GM23338 (cell line): ENCODE measurements around the gene THSD8. TPM values are rescaled to one million over a fixed set of nuclear protein-coding genes. Genes with fewer than 3 reads are reported as not detected.
A peak's percentile ranks its signal among the peaks of the same experiment; 100 is the strongest.

Source experiments
- ATAC-seq: fragments of 200-7000 bp; cut with Tn5 transposase; 3 replicates; pipeline ENCODE4 v1.9.1; 2020
- DNase-seq: peaks from one replicate; pipeline ENCODE4 v3.0.0-alpha.2; 2015; ENCODE audit warnings: low spot score
- H2AFZ ChIP-seq: fragments of 200-600 bp; sonication (generic); 2 replicates; pipeline ENCODE4 v1.8.0; 2016; ENCODE audit warnings: antibody characterized with exemption, mild to moderate bottlenecking, moderate library complexity
- H3F3A ChIP-seq: fragments of 200-600 bp; sonication (generic); replicated peaks from 2 replicates; pipeline ENCODE4 v1.8.0; 2017; ENCODE audit warnings: antibody characterized with exemption, mixed run types, low read depth
- H3K27ac ChIP-seq: fragments of 200-600 bp; sonication (generic); 2 replicates; pipeline ENCODE4 v1.6.1; 2016; ENCODE audit warnings: low read depth
- H3K27me3 ChIP-seq: fragments of 200-600 bp; sonication (generic); 2 replicates; pipeline ENCODE4 v1.8.0; 2016; ENCODE audit warnings: mild to moderate bottlenecking, mixed run types, moderate library complexity; ENCODE audit not compliant: insufficient read depth
- H3K36me3 ChIP-seq: fragments of 200-600 bp; sonication (generic); 2 replicates; pipeline ENCODE4 v1.8.0; 2016; ENCODE audit warnings: mild to moderate bottlenecking; ENCODE audit not compliant: insufficient read depth
- H3K4me1 ChIP-seq: fragments of 200-600 bp; sonication (generic); 2 replicates; pipeline ENCODE4 v1.8.0; 2016; ENCODE audit warnings: mild to moderate bottlenecking, moderate library complexity; ENCODE audit not compliant: insufficient read depth
- H3K4me2 ChIP-seq: fragments of 200-600 bp; sonication (generic); 2 replicates; pipeline ENCODE4 v1.7.1; 2017; ENCODE audit warnings: mixed run types
- H3K4me3 ChIP-seq: fragments of 200-600 bp; sonication (generic); 2 replicates; pipeline ENCODE4 v1.6.1; 2016; ENCODE audit warnings: mixed run types
- H3K79me2 ChIP-seq: fragments of 200-600 bp; sonication (generic); replicated peaks from 2 replicates; pipeline ENCODE4 v1.8.0; 2017; ENCODE audit warnings: mild to moderate bottlenecking; ENCODE audit not compliant: insufficient read depth
- H3K9me2 ChIP-seq: fragments of 200-600 bp; sonication (generic); 2 replicates; pipeline ENCODE4 v1.8.0; 2017; ENCODE audit not compliant: insufficient read depth
- H4K20me1 ChIP-seq: fragments of 200-600 bp; sonication (generic); replicated peaks from 2 replicates; pipeline ENCODE4 v1.8.0; 2017; ENCODE audit warnings: mild to moderate bottlenecking; ENCODE audit not compliant: insufficient read depth
- H3K27ac Mint-ChIP-seq: 2 replicates; pipeline ENCODE4 v1.8.0; 2020; ENCODE audit warnings: inconsistent platforms, mild to moderate bottlenecking, moderate library complexity, mixed read lengths
- H3K27me3 Mint-ChIP-seq: 3 replicates; pipeline ENCODE4 v1.8.0; 2022; ENCODE audit warnings: low read depth, mild to moderate bottlenecking, moderate library complexity, mixed read lengths, inconsistent platforms; ENCODE audit not compliant: insufficient read depth, poor library complexity
- H3K36me3 Mint-ChIP-seq: 3 replicates; pipeline ENCODE4 v1.8.0; 2021; ENCODE audit warnings: low read depth, mild to moderate bottlenecking, inconsistent platforms, moderate library complexity, mixed read lengths
- H3K4me1 Mint-ChIP-seq: 3 replicates; pipeline ENCODE4 v1.8.0; 2020; ENCODE audit warnings: mild to moderate bottlenecking, inconsistent platforms, mixed read lengths
- H3K4me3 Mint-ChIP-seq: 3 replicates; pipeline ENCODE4 v1.8.0; 2021; ENCODE audit warnings: moderate library complexity, mild to moderate bottlenecking, inconsistent platforms, mixed read lengths
- H3K9me3 Mint-ChIP-seq: 3 replicates; pipeline ENCODE4 v1.8.0; 2020; ENCODE audit warnings: moderate library complexity, mild to moderate bottlenecking, inconsistent platforms, mixed read lengths
- CREB1 ChIP-seq: fragments of 250-450 bp; sonication (Bioruptor Pico); IDR thresholded peaks from 2 replicates; pipeline ENCODE4 v1.5.0; 2020; ENCODE audit warnings: low read depth, mild to moderate bottlenecking, moderate library complexity
- CTCF ChIP-seq, 2 experiments: fragments of 200-600 bp in 1 of 2; sonication (generic) in 1 of 2; conservative IDR thresholded peaks; 2 replicates each; pipeline versions ENCODE4 v1.5.1 to v1.6.1; 2016 to 2017; ENCODE audit warnings: antibody characterized with exemption in 2 of 2, low read depth in 2 of 2, mild to moderate bottlenecking in 2 of 2, moderate library complexity in 1 of 2
- EZH2 ChIP-seq: fragments of 200-600 bp; sonication (generic); IDR thresholded peaks from one replicate; pipeline ENCODE4 v1.8.0; 2017; ENCODE audit warnings: antibody characterized with exemption, mild to moderate bottlenecking, low read depth; ENCODE audit not compliant: unreplicated experiment
- JUNB ChIP-seq: IDR thresholded peaks from one replicate; pipeline ENCODE4 v1.6.1; 2016; ENCODE audit warnings: antibody characterized with exemption; ENCODE audit not compliant: unreplicated experiment
- POLR2AphosphoS5 ChIP-seq: IDR thresholded peaks from 2 replicates; pipeline ENCODE4 v1.6.1; 2016; ENCODE audit warnings: antibody characterized with exemption, low read depth
- REST ChIP-seq: IDR thresholded peaks from one replicate; pipeline ENCODE4 v1.6.1; 2018; ENCODE audit warnings: antibody characterized with exemption; ENCODE audit not compliant: unreplicated experiment
- STAT1 ChIP-seq: IDR thresholded peaks from one replicate; pipeline ENCODE4 v1.6.1; 2016; ENCODE audit warnings: antibody characterized with exemption; ENCODE audit not compliant: unreplicated experiment
- ZNF114 ChIP-seq: fragments of 250-450 bp; sonication (Bioruptor Pico); IDR thresholded peaks from 2 replicates; pipeline ENCODE4 v1.5.0; 2020; ENCODE audit warnings: mild to moderate bottlenecking, moderate library complexity
- ZNF331 ChIP-seq: fragments of 250-450 bp; sonication (Bioruptor Pico); IDR thresholded peaks from 2 replicates; pipeline ENCODE4 v1.5.0; 2020; ENCODE audit warnings: low read depth, mild to moderate bottlenecking, moderate library complexity
- ZNF462 ChIP-seq: fragments of 250-450 bp; sonication (Bioruptor Pico); IDR thresholded peaks from 2 replicates; pipeline ENCODE4 v1.5.0; 2020; ENCODE audit warnings: mild to moderate bottlenecking, moderate library complexity
- polyA plus RNA-seq: library from polyadenylated mRNA; unstranded; fragments of >200 nt; fragmentation: Nextera tagmentation; extraction: Ambion mirVana; gene quantifications from 2 replicates; pipeline ENCODE4 v1.2.1, GENCODE V29; 2016
- total RNA-seq: library from RNA; depleted of rRNA; stranded (reverse); fragments of >200 nt; shearing (Covaris generic); gene quantifications from 2 replicates; pipeline ENCODE4 v1.2.3, GENCODE V29; 2014

Gene THSD8
- total and polyA plus RNA-seq, 2 experiments from 2014 or later, result 0.38 to 38.5 TPM

- peaks cover 16% of the 10 kb centered on the region for H3K27me3 Mint-ChIP-seq
- peak; percentile 52 for ATAC-seq
- peak overlapping the region; percentile 96 for H2AFZ ChIP-seq
- DNase-seq, result peak; percentile 93
- peaks cover 29% of the 10 kb centered on the region for H3K4me1 Mint-ChIP-seq
- H3K36me3 Mint-ChIP-seq, result peaks cover 15% of the 10 kb centered on the region
- no peaks in the 10 kb centered on the region; the same call in 1 of the 2 replicates for H4K20me1 ChIP-seq
- H3K36me3 ChIP-seq, result 0 out of 2 replicates have a peak, but pooled peaks cover 7% of the 10 kb centered on the region
- TF ChIP-seq JUNB (no peak), CTCF (conservative IDR thresholded peaks at IDR 0.05; ENCODE audit: low read depth in 2 of 2) (peak; percentile 92 to 96), STAT1 (no peak), ZNF462 (CRISPR knock-in tag) (no peak), REST (no peak), ZNF331 (CRISPR knock-in tag) (no peak), EZH2 (no peak), ZNF114 (no peak), POLR2AphosphoS5 (0 out of 2 replicates have a peak, but pooled peaks have one; percentile 19), CREB1 (CRISPR knock-in tag) (peak; percentile 59)
- H3K27ac Mint-ChIP-seq, result no peak overlapping the region
- H3K79me2 ChIP-seq, result peaks cover 6% of the 10 kb centered on the region; the same call in 1 of the 2 replicates
- peak overlapping the region; percentile 84 for H3K4me3 Mint-ChIP-seq
- peaks cover 18% of the 10 kb centered on the region for H3K4me1 ChIP-seq
- peak overlapping the region; percentile 83 for H3K4me3 ChIP-seq
- H3F3A ChIP-seq, result peaks cover 39% of the 10 kb centered on the region
- no peaks in the 10 kb centered on the region; the same call in 2 of the 3 replicates for H3K9me3 Mint-ChIP-seq
- H3K27me3 ChIP-seq, result no peaks in the 10 kb centered on the region
- 0 out of 2 replicates have a peak overlapping the region, but pooled peaks have one; percentile 52 for H3K27ac ChIP-seq
- no peaks in the 10 kb centered on the region for H3K9me2 ChIP-seq
- H3K4me2 ChIP-seq, result peak overlapping the region; percentile 98
Measured at GRCh38 chr19:12777217-12778016, 24.5 kb upstream of the THSD8 start.
